ENCODE data around the gene TRIM7.
"Not testable (repeated sequence)": the region's sequence is repeated elsewhere in the genome, so short reads cannot be mapped to it uniquely, and the experiment has no call there.

The TRIM7 gene

DNA sequence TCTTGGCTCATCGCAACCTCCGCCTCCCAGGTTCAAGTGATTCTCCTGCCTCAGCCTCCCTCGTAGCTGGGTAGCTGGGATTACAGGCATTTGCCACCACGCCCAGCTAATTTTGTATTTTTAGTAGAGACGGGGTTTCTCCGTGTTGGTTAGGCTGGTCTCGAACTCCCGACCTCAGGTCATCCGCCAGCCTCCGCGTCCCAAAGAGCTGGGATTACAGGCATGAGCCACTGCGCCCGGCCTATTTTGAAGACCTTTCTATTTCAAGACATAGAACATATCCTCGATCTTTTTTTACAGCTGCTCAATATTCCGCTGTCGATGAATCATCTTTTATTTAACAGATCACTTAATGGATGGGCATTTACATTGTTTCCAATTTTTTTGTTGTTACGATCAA lies 5.7 kb upstream of the TRIM7 start:
- not testable (repeated sequence) for DNase-seq

DNA sequence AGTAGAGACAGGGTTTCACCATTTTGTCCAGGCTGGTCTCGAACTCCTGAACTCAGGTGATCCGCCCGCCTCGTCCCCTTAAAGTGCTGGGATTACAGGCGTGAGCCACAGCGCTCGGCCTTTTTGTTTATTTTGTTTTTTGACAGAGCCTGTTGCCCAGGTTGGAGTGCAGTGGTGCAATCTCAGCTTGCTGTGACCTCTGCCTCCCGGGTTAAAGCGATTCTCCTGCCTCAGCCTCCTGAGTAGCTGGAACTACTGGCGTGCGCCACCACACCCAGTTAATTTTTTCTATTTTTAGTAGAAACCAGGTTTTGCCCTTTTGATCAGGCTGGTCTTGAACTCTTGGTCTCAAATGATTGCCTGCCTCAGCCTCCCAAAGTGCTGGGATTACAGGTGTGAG lies 5.2 kb upstream of the TRIM7 start:
- DNase-seq: not testable (repeated sequence)

DNA sequence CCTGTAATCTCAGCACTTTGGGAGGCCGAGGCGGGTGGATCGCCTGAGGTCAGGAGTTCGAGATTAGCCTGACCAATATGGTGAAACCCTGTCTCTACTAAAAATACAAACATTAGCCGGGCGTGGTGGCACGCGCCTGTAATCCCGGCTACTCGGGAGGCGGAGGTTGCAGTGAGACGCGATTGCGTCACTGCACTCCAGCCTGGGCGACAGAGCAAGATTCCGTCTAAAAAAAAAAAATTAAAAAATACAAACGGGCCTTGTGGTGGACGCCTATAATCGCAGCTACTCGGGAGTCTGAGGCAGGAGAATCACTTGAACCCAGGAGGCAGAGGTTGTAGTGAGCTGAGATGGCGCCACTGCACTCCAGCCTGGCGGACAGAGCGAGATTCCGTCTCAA lies 4.0 kb upstream of the TRIM7 start:
- DNase-seq: not testable (repeated sequence)

DNA sequence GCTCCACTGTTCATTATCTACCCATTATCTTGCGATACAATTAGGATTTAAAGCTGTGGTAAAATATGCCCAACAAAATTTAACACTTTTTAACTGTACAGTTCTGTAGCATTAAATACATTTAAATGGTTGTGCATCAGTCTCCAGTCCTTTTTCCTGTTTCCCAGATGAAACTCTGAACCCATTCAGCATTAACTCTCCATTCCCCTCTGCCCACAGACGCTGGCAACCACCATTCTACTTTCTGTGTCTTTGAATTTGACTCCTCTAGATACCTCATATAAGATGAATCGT lies 2.9 kb upstream of the TRIM7 start:
- no peak for DNase-seq

DNA sequence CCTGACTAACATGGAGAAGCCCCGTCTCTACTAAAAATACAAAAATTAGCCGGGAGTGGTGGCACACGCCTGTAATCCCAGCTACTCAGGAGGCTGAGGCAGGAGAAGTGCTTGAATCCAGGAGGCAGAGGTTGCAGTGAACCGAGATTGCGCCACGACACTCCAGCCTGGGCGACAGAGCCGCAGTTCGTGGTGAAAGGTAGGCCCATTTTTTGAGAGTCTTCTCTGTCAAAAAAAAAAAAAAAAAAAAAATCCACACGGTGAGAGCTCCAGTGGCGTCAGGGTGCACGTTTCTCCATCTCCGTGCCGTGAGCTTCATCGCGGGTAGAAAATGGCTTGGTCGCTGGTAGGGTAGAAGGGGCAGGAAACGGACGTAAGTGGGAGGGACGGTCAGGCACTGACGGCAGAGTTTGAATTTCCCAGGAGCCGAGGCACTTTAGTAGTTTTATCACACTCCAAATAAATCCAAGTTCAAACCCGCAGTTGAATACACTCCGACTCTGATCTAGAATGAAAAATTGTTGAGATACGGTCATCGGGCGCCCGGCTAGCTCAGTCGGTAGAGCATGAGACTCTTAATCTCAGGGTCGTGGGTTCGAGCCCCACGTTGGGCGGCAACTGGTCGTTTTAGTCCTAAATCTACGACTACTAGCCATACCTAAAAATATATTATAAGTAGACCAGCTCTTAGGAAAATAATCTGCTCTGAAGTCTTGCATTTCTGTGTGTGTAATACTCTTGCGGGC lies 2.4 kb upstream of the TRIM7 start:
- DNase-seq: peak; percentile 94

DNA sequence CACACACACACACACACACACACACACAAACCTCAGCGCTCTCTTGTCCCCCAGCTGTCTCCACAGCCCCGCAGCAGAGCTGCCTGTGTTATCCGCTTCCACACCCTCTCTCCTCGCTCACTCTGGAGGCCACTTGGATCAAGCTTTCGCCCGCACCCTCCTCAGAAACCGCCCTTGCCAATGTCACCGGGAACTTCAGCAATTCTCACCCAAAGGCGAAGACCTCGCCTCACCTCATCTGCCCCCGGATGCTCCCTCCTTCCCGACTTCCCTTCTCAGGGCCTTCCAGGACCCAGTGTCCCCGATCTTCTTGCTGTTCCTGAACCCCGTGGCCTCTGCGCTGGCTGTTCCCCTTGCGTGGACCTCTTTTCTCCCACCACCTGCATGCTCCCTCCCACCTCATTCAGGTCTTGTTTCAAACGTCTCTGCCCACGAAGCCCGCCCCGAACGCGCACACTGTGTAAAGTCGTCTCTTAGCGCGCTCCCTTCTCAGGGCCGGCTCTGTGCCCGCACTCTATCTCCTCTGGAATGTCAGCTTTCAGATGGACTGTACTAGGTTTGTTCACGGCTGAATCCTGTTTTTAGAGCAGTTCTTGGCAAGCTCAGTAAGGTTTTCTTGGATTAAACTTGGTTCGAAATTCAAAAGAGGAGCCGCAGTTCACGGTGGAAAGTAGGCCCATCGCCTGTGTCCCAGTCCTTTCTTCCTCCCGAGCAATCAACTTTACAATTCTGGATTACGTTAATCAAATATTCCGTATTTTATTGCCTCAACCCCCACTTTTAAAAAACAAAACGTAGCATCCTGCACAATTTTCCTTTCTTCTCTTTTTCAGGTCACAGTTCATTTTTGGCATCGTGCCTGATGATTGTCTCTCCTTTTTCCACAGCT lies 1.0 kb upstream of the TRIM7 start:
- no peak for DNase-seq

DNA sequence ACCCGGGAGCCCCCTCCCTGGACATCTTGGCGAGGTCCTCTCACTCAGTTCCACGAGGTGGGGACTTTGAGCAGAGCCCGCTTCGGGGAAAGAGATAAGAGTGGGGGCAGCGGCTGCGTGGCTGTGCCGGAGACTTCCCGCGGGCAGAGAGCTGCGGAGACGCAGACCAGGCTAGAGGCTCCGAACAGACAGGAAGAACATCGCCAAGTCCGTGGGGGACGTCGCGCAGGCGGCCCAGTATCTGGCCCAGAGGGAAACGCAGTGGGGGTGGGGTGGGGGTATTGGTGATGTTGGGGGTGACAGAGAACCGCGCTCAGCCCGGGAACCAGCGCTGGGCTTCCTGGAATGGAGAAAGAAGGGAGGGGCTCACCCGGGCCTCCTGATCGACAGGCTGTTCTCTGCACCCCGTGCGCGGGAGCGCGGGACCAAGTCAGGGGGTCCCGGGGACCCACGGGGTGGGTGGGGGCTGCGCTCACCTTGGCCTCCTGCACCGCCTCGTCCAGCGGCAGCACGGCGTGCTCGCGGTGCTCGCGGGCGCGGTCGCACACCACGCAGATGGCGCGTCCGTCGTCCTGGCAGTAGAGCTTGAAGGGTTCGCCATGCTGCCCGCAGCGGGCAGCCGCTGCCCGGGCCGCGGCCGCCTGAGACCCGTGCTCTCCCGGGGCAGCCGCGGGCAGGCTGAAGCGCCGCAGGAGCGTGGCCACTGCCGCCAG lies 727 bp downstream of the TRIM7 start:
- DNase-seq: no peak

DNA sequence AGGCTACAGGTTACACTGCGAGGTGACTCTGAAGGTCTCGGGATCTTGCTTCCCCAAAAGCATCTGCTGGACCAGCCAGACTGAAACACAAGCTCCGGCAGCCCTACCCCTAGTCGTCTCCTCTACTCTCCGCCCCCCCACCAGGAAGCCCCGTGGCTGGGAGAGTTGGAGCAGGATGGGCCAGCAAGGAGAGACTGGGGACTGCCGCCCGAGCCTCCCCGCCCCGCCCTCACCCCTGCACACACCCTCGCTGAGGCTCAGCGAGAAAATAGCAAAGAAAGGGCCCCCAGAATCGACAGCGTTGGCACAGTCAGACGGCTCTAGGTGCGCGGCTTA lies 1.3 kb downstream of the TRIM7 start:
- DNase-seq: no peak

DNA sequence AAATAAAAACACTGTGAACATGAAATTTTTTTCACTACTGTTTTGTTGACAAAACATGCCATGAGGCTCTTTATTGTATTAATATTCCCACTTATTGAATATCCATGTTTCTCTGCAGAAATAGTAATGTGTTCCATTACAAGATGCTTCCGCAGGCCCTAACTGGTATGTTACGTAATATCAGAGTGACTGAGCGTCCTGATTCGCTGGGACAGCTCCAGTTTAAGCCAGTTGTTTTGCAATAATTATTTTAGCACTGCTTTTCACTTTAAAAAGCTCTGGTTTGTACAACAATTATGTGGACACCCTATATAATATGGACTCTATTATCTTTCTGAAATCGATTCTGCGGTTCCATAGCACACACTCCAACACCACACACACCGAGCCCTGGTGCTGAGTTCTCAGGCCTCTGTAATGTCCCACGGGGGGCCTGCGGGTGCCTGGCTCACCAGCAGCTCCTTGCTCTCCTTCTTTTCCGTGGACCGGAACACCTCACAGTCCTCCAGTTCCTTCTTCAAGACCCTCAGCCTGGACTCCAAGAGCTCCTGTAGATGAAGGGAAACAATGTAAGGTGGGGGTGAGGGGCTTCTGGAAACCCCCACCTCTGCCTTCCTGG lies 1.8 kb downstream of the TRIM7 start:
- no peak for DNase-seq

DNA sequence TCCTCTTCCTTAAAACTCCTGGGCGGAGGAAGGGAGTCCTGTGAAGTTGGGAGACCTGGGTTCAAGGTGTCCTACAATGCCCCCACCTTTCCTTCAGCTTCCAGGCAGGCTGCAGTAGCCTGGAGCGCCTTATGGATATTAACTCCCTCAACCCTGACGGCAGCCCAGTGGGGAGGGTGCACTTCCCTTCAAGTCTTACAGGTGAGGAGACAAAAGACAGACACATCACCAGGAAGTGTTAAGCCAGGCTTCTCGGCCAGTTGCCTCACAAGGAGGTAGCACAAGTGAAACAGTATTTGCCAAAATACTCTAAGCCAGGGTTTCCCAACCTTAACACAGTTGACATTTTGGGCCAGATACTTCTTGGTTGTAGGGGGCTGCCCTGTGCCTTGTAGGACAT lies 4.2 kb downstream of the TRIM7 start:
- DNase-seq: no peak

DNA sequence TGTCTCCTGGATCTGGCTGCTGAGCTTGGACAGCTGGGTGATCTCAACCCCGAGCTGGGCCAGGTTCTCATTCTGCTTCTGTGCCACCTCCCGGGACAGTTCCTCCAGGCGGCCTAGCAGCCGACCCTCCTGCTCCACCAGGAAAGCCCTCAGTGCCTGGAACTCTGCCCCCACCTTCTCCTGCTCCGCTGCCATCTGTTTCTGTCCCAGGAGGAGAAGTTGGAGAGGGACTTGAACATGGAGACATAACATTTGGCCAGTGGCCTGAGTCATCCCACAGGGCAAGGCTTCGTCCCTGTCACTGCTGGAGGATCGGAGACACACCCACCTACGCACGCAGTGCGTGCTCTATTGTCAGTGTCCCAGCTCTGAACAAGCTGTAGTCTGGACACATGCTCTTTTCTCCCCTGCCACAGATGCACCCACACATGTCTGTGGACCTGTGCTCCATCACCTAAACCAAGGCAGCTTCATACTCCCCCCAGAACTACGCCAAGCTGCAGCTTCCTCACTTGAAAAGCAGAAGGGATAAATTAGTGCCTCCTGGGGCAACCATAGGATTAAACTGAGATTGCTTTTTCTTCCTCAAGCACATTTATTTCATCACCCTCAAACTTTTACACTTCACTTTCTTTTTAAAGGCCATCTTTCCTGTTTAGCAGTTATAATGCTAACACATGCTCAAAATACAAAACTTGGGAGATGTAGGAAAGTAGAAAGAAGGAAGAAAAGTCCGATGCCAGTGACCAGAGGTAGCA lies 4.9 kb downstream of the TRIM7 start:
- no peak for DNase-seq

DNA sequence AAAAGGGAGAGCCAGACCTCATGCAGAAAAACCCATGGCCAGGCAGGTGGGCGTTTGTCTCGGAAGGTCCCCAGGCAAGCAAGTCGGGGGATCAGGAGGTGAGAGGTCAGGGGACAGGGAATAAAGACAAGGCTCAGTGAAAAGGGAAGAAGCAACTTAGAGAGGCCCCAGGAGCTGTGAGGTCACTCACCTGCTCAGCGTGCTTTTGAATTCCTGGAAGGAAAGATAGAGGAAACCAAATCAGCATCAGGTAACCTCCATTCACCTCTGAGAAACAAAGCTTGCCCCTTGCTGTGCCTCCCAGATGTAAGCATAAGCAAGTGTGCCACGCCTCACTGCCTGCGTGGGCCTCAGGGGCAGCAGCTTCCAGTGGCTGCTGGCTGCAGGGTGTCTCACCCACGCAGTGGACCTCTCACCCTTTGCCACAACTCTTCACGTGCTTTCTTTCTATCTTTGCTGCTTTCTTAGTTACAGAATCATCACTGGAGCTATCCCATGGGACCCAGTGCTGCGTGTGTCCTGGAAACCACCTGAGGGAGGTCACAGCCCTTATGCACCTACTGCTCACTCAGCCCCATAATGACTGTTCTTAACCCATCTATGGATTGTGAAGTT lies 6.0 kb downstream of the TRIM7 start:
- DNase-seq: no peak

DNA sequence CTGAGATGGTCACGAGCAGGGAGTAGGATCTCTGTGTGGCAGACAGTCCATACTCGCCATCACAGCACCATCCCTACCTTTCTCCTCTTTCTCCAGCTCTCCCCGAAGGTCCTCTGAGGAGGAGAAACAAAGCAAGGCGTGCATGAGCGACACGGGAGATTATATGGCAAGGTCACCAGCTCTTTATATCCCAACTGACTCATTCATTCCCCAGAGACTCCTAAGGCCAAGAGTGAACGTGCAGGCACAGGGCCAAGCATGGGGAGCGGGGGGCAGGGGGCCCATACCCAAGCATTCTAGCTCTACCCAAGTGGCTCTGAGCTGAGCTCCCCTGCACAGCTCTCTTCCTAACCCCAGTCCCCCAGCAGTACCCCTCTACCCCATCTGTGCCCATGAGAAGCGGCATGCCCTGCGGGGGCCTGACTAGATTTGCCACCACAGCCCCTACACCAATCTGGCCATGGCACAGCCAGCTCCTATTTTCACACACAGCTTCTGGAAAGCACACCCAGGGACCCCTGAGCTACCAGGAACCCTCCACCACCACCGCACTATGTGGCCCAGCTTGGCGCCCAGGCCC lies 6.8 kb downstream of the TRIM7 start:
- no peak for DNase-seq

DNA sequence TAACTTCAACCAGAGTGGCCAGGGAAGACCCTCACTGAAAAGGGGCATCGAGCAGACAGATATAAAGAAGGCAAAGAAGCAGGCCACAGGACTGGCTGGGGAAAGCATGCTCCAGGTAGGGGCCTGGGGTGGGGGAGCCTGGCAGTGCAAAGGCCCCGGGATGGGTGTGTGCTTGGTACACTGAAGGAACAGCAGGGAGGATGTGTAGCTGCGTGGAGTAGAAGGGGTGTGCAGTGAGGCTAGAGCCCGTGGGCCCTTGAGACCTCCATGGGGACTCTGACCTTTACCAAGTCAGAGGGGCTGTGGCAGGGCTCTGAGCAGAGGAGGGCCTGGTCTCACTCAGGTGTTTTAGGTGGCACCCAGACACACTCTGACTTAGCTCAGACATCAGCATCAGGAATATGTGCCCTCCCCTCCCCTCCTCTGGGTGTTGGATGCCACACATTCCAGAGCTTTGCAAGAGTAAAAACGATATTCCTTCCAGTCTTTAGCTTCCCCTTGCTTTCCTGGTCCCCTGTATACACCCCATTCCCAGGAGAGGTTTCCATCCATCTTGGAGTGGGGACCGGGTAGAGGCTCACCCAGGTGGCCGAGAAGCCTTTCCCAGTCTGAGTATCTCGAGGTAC lies 7.6 kb downstream of the TRIM7 start:
- DNase-seq: no peak

DNA sequence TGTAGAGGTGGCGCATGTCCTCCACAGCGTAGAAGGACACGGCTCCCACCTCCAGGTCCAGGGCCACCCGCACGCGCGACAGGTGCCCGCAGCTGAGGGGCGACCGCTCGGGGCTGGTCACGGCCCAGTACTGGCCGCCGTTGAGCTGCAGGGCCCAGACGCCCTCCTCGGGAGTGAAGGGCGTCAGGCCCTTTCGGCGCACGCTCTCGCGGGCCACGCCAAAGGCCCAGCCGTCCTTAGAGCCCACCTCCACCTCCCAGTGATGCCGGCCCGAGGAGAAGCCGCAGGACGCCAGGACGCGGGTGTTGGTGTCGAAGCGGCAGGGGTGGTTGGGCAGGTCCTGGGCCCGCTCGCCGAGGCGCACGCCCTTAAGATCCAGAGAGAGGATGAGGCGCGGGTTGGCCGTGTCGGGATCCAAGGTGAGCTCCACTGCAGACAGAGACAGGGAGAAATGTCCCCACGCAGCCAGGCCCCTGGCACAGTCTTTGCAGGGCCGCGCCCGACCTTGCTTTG lies 9.7 kb downstream of the TRIM7 start:
- DNase-seq: no peak

DNA sequence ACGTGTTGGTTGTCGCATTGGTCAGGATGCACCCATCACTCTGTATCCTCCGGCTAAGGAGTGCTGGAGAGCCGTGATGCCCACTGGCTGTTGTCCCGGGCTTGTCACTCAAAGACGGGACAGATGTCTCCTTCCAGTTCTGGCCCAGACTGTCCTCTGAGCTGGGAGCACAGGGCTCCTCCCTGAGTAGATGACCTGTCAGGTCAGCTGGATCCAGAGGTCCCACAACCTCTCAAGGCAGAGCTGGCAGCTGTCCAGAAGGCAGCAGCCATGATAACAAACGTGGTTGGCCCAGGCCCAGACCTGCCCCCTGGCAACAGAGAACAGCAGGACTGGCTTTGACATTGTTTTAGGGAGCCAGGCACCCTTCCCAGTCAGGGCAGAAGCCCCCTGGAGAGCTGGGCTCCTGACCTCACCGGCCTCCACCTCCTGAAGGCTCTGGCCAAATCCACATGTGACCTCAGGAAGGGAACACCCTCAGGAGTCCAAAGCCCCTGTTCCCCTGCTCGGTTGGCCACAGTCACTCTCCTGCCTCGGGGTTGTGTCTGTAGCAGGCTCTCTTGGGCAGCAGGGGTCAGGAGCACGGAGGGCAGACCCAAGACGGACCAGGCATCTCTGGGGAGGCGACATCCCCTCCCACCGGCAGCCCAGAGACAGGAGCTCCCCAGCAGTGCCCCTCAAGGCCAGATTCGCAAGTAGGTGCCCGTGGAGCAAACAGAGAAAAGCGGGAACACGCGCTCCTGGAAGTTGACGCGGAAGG lies 10.3 kb downstream of the TRIM7 start:
- no peak for DNase-seq

DNA sequence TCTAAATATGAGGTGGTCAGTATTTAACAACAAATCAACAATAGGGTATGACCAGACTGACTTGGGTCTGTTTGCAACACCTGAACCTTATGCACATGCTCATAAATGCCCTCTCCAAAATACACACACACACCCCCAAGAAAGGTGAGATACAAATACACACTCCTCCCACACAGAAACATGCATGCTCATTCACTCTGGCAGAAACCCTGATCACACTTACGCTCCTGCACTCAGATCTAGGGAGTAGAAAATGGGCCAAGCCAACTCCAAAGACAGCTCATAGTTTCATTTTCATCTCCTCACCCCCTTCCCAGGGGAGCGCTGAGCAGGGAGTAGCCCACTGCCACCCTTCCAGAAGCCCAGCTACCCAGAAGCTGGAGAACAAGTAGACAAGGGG lies 11.3 kb downstream of the TRIM7 start:
- no peak for DNase-seq

DNA sequence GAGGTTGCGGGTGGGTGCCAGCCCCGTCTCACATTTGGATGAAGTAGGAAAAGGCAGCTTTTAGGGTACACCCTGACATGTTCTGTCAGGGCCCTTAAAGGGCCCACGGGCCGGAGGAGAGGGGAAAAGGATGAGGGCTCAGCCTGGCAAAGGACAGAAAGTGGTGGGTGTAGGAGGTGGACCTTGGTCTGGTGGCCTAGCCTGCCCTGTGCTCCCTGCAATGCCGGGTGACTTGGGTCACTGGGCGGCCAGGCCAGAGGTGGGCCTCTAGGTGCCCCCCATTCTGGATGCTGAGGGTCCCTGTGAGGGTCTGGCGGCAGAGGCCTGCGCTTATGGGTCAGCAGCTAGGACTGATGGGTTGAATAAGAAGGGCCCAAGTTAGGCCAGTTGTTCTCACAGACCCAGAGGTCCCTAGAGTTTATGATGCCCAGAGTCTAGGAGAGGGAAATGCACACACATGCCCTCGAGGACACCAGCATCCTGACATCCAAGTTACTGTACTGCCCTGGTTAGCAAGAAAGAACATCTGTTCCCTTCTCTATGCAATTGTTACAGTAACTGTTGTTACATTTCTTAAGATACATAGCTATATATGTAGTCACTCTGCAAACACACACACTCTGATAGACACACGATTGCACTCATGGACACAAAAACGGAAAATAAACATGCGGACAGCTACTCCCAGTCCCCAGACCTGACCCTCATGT lies 12.5 kb downstream of the TRIM7 start:
- no peak for DNase-seq

DNA sequence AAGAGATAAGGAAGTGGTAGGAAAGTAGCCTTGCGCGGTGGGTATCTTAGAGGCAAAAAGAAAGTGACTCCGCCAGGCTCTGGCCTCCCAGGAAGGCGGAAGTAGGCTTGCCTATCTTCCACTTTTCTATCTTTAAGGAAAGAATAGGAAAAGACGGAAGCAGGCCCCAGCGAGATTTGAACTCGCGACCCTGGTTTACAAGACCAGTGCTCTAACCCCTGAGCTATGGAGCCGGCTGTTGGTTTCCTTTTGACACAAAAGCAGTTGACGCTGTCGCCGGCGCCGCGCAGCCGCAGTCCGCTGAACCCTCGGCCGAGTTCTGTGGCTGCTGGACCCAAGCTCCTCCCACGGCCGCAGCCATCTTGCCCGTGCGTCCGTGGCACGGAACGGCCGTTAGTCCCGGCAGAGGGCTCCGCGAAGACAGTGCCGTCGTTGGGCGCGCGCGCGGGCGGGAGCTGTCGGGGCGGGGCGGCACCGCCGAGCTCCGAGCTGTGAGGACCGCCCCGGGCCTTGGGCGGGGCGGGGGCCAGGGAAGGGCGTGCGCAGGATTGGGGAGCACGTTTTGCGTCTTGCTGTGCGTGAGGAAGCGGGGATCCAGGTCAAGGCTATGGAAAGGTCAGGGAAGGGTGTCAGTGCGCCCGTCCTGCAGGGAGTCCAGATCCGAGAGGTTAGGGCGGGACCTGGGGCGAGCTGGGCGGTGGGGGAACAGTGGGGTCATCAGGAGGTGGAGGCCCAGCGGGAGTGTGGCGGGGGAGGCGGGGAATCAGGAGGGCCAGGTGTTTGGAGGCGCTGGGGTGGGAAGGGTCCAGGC lies 13.3 kb downstream of the TRIM7 start:
- peak; percentile 96 for DNase-seq

Measured in fibroblast of skin of right quadriceps (primary cell).